Testis (tissue), 2 donors: ENCODE measurements around the gene OTULIN.

Experiments
- POLR2A ChIP-seq: fragments of 450-650 bp; IDR thresholded peaks from one replicate; pipeline ENCODE4 v1.6.1; 2017; ENCODE audit warnings: antibody characterized with exemption, mild to moderate bottlenecking, moderate library complexity
- TF ChIP-seq, protein P1 (sequence below), 3 experiments: fragments of 450-650 bp in 2 of 3; fragments of 200-600 bp in 1 of 3; sonication (generic) in 1 of 3; IDR thresholded peaks; one replicate each; pipeline ENCODE4 v1.5.1; 2016 to 2019; ENCODE audit warnings: antibody characterized with exemption in 3 of 3, mild to moderate bottlenecking in 2 of 3, moderate library complexity in 1 of 3

DNA sequence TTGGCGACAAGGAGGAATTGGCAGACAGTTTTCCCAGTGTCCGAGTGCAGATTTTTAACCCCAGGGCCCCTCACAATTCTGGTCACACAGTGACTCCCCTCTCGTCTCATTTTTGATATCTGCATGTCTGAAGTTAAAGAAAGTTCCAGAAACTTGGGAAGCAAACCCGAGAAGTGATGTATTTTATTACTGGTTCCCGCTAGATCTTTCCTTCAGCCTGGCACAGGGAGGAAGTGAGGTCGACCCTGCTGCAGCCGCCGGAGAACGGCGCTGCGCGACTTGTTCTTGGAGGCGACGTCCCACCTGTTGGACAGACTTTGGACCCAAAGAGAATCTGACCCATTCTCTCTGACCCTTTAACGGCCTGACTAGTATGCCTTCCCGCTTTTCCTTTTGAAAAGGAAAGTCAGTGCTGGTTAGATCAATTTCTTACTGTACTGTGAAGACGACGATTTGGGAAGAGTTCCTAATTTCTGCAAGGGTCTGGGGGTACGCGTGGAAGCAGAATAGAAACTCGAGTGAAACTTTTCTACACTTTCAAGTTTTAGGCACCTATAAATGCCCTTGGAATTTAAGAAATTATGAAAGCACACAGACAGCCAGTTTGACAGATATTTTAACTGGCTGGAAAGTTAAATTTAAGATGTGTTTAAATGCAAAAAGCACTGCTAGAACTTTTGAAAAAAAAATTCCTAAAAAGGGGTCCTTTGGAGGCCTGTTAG, 744 bp downstream of the OTULIN start:
- TF ChIP-seq, protein P1, sequence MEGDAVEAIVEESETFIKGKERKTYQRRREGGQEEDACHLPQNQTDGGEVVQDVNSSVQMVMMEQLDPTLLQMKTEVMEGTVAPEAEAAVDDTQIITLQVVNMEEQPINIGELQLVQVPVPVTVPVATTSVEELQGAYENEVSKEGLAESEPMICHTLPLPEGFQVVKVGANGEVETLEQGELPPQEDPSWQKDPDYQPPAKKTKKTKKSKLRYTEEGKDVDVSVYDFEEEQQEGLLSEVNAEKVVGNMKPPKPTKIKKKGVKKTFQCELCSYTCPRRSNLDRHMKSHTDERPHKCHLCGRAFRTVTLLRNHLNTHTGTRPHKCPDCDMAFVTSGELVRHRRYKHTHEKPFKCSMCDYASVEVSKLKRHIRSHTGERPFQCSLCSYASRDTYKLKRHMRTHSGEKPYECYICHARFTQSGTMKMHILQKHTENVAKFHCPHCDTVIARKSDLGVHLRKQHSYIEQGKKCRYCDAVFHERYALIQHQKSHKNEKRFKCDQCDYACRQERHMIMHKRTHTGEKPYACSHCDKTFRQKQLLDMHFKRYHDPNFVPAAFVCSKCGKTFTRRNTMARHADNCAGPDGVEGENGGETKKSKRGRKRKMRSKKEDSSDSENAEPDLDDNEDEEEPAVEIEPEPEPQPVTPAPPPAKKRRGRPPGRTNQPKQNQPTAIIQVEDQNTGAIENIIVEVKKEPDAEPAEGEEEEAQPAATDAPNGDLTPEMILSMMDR (IDR thresholded peaks at IDR 0.05): no peak
- no peak for TF ChIP-seq POLR2A
